Esophagus squamous epithelium (tissue), 5 donors: Measurements from ENCODE around the gene RXFP1. TPM values are rescaled to one million over a fixed set of nuclear protein-coding genes. Genes with fewer than 3 reads are reported as not detected.
A peak's percentile ranks its signal among the peaks of the same experiment; 100 is the strongest.
"Not testable (repeated sequence)": the region's sequence is repeated elsewhere in the genome, so short reads cannot be mapped to it uniquely, and the experiment has no call there.

ENCODE experiments used
- DNase-seq: peaks from one replicate; lab custom pipeline; 2025; lab: John Stamatoyannopoulos, UW
- H3K27ac ChIP-seq, 4 donors: fragments of 200-600 bp; sonication (generic); one replicate each; pipeline ENCODE4 v1.5.1; 2016 to 2019; ENCODE audit warnings: mild to moderate bottlenecking in 1 of 4
- H3K27me3 ChIP-seq, 4 donors: fragments of 200-600 bp; sonication (generic); 1 replicate in 3 of 4; 2 replicates in 1 of 4; pipeline versions ENCODE4 v1.5.1 to v1.6.0; 2017 to 2021; ENCODE audit warnings: antibody characterized with exemption in 1 of 4
- H3K36me3 ChIP-seq, 3 donors: fragments of 200-600 bp; sonication (generic); one replicate each; pipeline ENCODE4 v1.5.1; 2016 to 2019
- H3K4me1 ChIP-seq, 3 donors: fragments of 200-600 bp; sonication (generic); one replicate each; pipeline ENCODE4 v1.5.1; 2017 to 2019
- H3K4me3 ChIP-seq, 4 donors: fragments of 200-600 bp; sonication (generic); 1 replicate in 3 of 4; 2 replicates in 1 of 4; pipeline ENCODE4 v1.5.1; 2016 to 2019; ENCODE audit warnings: mild to moderate bottlenecking in 2 of 4, moderate library complexity in 1 of 4
- H3K9me3 ChIP-seq, 3 donors: fragments of 200-600 bp; sonication (generic); one replicate each; pipeline ENCODE4 v1.5.1; 2016 to 2019
- POLR2A ChIP-seq, 4 donors: fragments of 450-650 bp; IDR thresholded peaks; one replicate each; pipeline ENCODE4 v1.6.1; 2017; ENCODE audit warnings: antibody characterized with exemption in 4 of 4, mild to moderate bottlenecking in 4 of 4, moderate library complexity in 3 of 4
- WGBS, 2 donors: methylation state at CpG; one replicate each; pipeline ENCODE4 v1.1.5; 2018; 5-methylcytosine and 5-hydroxymethylcytosine counted together
- intact Hi-C: fragments of 100-400 bp; cut with DNase I; formaldehyde crosslinking; loops from one replicate; pipeline ENCODE4 v1.15.0; 2022
- total RNA-seq, 4 donors: library from RNA; depleted of rRNA; stranded (reverse); fragments of >200 nt; gene quantifications; one replicate each; pipeline ENCODE4 v1.1.0, GENCODE V29; 2016
- TF ChIP-seq, protein P1 (sequence below), 6 experiments: fragments of 450-650 bp in 4 of 6; fragments of 200-600 bp in 2 of 6; sonication (generic) in 2 of 6; IDR thresholded peaks; one replicate each; pipeline ENCODE4 v1.5.1; 2016 to 2019; ENCODE audit warnings: antibody characterized with exemption in 6 of 6, mild to moderate bottlenecking in 4 of 6, moderate library complexity in 4 of 6
- donor health status: DM: yes; HTN: yes; CAD: no.

RXFP1 gene
- total RNA-seq, 4 donors from 2014 or later: 0.15 to 0.19 TPM; not detected in 2

DNA sequence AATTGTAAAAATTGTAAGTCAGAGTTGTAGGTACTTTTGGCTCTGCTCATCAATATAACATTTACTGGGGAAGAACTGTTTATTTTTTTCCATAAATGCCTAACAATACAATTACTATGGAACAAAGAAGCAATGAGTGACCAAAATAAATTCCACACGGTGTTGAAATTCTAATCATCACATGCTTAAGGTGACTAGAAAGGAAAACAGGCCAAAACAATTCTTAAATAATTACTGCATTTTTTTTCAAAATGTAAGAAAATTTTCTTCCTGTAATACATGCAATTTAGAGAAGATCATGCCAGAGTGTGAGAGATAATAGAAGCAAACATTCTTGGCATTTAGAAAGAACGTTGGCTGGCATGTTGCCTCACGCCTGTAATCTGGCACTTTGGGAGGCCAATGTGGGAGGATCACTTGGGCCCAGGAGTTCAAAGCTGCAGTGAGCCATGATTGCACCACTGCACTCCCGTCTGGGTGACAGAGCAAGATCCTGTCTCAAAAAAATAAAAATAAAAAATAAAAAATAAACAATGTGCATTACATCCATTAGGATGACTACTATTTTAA is 127.5 kb downstream of the RXFP1 start:
- Histone ChIP-seq H3K4me3 (no peak overlapping the region), H3K27me3 (peaks cover 0 to 4% (median 0%) of the 10 kb centered on the region in 4 donors), H3K9me3 (no peaks in the 10 kb centered on the region), H3K4me1 (peaks cover 0 to 5% (median 4%) of the 10 kb centered on the region in 3 donors), H3K27ac (no peak overlapping the region), H3K36me3 (no peaks in the 10 kb centered on the region)
- no peak for DNase-seq
- WGBS, 2 donors: 30% methylated on average over 4 of the region's 4 CpGs
- intact Hi-C loops: no loop called here
- TF ChIP-seq, protein P1, sequence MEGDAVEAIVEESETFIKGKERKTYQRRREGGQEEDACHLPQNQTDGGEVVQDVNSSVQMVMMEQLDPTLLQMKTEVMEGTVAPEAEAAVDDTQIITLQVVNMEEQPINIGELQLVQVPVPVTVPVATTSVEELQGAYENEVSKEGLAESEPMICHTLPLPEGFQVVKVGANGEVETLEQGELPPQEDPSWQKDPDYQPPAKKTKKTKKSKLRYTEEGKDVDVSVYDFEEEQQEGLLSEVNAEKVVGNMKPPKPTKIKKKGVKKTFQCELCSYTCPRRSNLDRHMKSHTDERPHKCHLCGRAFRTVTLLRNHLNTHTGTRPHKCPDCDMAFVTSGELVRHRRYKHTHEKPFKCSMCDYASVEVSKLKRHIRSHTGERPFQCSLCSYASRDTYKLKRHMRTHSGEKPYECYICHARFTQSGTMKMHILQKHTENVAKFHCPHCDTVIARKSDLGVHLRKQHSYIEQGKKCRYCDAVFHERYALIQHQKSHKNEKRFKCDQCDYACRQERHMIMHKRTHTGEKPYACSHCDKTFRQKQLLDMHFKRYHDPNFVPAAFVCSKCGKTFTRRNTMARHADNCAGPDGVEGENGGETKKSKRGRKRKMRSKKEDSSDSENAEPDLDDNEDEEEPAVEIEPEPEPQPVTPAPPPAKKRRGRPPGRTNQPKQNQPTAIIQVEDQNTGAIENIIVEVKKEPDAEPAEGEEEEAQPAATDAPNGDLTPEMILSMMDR (IDR thresholded peaks at IDR 0.05): no peak
- no peak for TF ChIP-seq POLR2A (IDR thresholded peaks at IDR 0.05)

DNA sequence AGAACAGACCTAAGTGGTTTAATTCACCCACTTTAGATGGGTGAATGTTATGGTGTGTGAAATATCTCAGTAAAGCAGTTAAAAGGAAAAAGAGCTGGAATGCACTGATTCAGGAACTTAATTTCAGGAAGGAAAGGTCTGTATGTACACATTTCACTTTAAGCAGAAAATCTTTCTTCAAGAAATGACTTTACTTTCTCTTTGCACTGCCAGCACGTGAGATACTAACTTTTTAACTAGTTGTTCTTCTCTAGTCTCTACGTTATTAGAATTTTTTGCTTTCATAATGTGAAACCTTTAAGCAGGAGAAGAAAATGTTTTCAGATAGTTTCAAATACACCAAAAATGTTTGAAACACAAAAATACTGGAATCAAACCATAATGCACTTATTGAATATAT is 131.2 kb downstream of the RXFP1 start:
- H3K36me3 ChIP-seq: no peaks in the 10 kb centered on the region
- WGBS, 2 donors: 5 to 12% methylated on average over 2 of the region's 2 CpGs
- no peak overlapping the region for H3K27ac ChIP-seq
- no peak for DNase-seq
- intact Hi-C loops: no loop called here
- H3K4me1 ChIP-seq: peaks cover 0 to 5% (median 4%) of the 10 kb centered on the region in 3 donors
- no peaks in the 10 kb centered on the region for H3K9me3 ChIP-seq
- peak overlapping the region in 1 of 4 donors; percentile 28 for H3K4me3 ChIP-seq
- TF ChIP-seq, protein P1 (IDR thresholded peaks at IDR 0.05): no peak
- no peak for TF ChIP-seq POLR2A (IDR thresholded peaks at IDR 0.05)
- no peaks in the 10 kb centered on the region for H3K27me3 ChIP-seq

DNA sequence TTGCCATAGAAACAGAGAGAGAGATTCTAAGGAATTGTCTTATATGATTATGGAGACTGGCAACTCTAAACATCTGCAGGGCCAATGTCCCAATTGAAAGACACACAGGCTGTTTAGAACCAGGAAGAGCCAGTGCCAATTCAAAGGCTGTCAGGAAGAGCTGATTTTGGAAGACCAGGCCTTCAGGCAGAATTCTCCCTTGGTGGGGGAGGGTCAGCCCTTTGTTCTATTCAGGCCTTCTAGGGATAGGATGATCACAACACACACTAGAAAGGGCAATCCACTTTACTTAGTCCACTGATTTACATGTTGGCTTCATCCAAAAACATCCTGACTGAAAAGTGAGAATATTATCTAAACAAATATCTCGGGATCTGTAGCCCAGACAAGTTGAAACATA is 134.8 kb downstream of the RXFP1 start:
- Histone ChIP-seq H3K27me3 (no peaks in the 10 kb centered on the region), H3K4me3 (no peak overlapping the region), H3K4me1 (peaks cover 0 to 5% (median 4%) of the 10 kb centered on the region in 3 donors), H3K36me3 (no peaks in the 10 kb centered on the region), H3K9me3 (no peaks in the 10 kb centered on the region), H3K27ac (no peak overlapping the region)
- no peak for TF ChIP-seq POLR2A (IDR thresholded peaks at IDR 0.05)
- TF ChIP-seq, protein P1 (IDR thresholded peaks at IDR 0.05): no peak
- 40 to 47% methylated on average over 1 of the region's 1 CpG for WGBS, 2 donors
- intact Hi-C loops: no loop called here
- no peak for DNase-seq

DNA sequence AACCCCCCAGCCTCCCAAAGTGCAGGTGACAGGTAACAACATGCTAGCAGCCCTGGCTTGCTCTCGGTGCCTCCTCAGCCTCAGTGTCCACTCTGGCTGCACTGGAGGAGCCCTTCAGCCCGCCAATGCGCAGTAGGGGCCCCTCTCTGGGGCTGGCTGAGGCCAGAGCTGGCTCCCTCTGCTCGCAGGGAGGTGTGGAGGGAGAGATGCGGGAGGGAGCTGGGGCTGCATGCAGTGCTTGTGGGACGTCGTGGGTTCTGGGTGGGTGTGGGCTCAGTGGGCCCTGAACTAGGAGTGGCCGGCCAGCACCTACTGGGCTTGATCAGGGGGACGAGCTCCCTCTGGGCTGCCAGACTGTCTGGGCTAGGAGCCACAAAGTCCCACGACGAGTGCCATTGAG is 135.6 kb downstream of the RXFP1 start:
- no peak for DNase-seq
- Histone ChIP-seq H3K9me3 (no peaks in the 10 kb centered on the region), H3K27me3 (no peaks in the 10 kb centered on the region), H3K4me1 (peaks cover 0 to 5% (median 4%) of the 10 kb centered on the region in 3 donors), H3K4me3 (no peak overlapping the region), H3K27ac (no peak overlapping the region), H3K36me3 (no peaks in the 10 kb centered on the region)
- no peak for TF ChIP-seq POLR2A (IDR thresholded peaks at IDR 0.05)
- TF ChIP-seq, protein P1 (IDR thresholded peaks at IDR 0.05): no peak
- intact Hi-C loops: no loop called here
- 70% methylated on average over 4 of the region's 11 CpGs; no CpG with 5 or more reads in 1 of the 2 donors for WGBS, 2 donors

DNA sequence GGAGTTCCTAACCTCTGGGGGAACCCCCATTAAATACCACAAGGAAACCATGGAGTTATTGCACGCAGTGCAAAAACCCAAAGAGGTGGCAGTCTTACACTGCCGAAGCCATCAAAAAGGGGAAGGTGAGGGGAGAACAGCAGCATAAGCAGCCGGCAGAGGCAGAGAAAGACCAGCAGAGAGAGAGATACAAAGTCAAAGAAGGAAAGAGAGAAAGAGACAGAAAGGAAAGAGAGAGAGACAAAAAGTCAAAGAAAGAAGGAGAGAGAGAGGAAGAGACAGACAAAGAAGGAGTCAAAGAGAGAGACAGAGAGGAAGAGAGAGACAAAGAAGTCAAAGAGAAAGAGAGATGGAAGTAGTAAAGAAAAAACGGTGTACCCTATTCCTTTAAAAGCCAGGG is 141.6 kb downstream of the RXFP1 start:
- intact Hi-C loops, H3K36me3 ChIP-seq, H3K4me3 ChIP-seq, H3K27me3 ChIP-seq, H3K9me3 ChIP-seq, DNase-seq, H3K27ac ChIP-seq, H3K4me1 ChIP-seq: not testable (repeated sequence)
- WGBS, 2 donors: 60 to 70% methylated on average over 4 of the region's 4 CpGs

DNA sequence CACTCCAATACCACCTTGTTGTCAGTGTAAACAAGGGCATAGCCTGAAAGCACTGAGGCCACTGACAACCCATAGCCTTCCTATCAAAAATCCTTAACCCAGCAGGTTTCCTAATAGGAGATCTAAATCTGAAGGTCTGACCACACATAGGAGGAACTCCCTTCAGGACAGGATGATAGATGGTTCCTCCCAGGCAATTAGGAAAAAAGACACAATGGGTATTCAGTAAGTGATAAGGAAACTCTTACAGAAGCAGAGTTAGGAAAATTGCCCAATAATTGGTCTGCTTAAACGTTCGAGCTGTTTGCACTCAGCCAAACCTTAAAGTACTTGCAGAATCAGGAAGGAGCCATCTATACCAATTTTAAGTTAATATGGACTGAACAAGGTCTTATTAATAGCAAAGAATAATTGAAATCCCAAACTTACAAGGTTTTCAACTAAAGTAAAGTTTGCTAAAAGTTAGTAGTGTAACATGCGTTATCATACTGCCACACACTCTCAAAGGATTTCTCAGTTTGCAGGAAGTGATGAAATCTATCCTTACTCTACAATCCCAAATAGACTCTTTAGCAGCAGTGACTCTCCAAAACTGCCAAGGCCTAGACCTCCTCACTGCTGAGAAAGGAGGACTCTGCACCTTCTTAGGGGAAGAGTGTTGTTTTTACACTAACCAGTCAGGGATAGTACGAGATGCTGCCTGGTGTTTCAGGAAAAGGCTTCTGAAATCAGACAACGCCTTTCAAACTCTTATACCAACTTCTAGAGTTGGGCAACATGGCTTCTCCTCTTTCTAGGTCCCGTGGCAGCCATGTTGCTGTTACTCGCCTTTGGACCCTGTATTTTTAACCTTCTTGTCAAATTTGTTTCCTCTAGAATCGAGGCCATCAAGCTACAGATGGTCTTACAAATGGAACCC is 142.3 kb downstream of the RXFP1 start:
- H3K4me1 ChIP-seq, H3K27ac ChIP-seq, DNase-seq, H3K36me3 ChIP-seq, H3K4me3 ChIP-seq, H3K27me3 ChIP-seq, H3K9me3 ChIP-seq, intact Hi-C loops: not testable (repeated sequence)
- WGBS, 2 donors: 79 to 80% methylated on average over 6 to 8 of the region's 8 CpGs
